Right renal cortex interstitium (tissue), 3 donors: ENCODE measurements around the gene SNX33. TPM values are rescaled to one million over a fixed set of nuclear protein-coding genes. Genes with fewer than 3 reads are reported as not detected.
"Not testable (repeated sequence)": the region's sequence is repeated elsewhere in the genome, so short reads cannot be mapped to it uniquely, and the experiment has no call there.

Experiments
- DNase-seq, 3 donors: peaks; one replicate each; pipeline ENCODE4 v3.0.0-alpha.2; 2013; ENCODE audit warnings: low read depth in 3 of 3, low spot score in 2 of 3
- polyA plus RNA-seq, 3 donors: library from polyadenylated mRNA; unstranded; fragments of 120-200 nt; gene quantifications; one replicate each; pipeline ENCODE4 v1.2.1, GENCODE V29; 2013; ENCODE audit not compliant: insufficient read length in 3 of 3

The SNX33 gene
- polyA plus RNA-seq, 3 donors: 18.9 to 20.3 (median 19.9) TPM

GRCh38 chr15:75680007-75680789 lies 32.5 kb downstream of the SNX33 start:
- no peak for DNase-seq

- DNase-seq: no peak
These were observed 34.7 kb downstream of the SNX33 start for GRCh38 chr15:75682181-75683135.

DNA sequence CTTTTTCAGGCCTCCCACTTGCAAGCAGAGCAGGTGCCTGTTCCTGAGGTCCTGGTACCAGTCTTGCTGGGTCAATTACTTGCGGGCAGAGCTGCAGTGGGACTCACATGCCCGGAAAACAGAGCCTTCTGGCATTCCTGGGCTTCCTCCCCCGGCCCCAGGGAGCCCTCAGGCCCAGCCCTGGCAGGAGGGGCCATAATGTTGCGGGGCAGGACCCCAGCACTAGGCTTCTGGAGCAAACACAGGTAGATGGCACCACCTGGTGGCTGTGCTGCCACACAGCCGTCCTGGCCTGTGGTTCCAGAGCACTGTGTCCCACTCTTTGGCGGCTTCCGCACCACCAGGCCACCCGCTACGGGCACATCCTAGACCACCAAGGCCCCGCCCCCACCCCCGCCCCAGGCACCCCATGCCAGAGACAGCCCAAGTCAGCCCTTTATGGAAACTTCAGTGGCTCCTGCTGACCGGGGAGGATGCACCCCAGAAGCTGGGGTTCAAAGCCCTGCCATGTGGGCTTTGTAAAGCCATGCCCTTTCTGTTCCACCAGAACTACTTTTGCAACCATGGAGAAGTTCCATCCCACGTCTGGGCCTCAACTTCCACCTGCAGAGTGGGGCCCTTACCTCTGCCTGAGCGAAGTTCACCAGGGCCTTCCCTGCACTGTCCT lies 36.1 kb downstream of the SNX33 start:
- not testable (repeated sequence) for DNase-seq

DNA sequence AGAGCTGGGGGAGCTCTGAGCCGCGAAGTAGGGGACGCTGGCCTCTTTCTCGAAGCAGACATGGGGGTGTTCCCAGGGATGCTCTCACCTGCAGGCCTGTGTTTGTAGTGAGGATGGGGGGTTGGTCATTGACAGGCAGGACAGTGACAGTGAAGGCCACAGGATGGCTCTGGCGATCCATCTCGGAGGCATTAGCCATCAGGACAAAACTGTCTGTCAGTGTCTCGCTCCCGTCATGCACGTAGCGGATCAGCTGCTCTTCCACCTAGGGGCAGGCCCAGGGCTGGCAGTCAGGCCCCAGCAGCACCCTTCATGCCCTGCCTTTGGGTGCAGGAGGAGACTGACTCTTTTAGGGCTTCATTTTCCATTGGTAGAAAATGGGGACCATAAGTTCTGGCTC lies 36.9 kb downstream of the SNX33 start:
- no peak for DNase-seq

GRCh38 chr15:75685195-75685594 lies 37.5 kb downstream of the SNX33 start:
- DNase-seq: no peak

- DNase-seq: not testable (repeated sequence)
These were observed 38.5 kb downstream of the SNX33 start for GRCh38 chr15:75686212-75686642.

GRCh38 chr15:75687486-75688277 lies 40.0 kb downstream of the SNX33 start:
- DNase-seq: no peak

DNA sequence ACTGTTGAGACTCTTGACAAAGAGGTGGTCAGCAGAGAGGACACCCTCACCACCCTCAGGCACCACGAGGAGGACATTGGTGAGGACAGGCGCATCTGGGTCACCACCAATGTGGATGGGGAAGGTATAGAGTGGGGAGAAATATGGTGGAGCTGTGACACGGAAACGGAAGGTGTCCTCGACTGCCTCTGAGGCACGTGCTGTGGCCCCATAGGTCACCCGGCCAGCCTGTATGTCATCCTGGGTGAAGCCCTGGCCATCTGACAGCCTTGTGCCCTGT lies 40.5 kb downstream of the SNX33 start:
- no peak for DNase-seq

- DNase-seq: no peak
These were observed 41.1 kb downstream of the SNX33 start for GRCh38 chr15:75688831-75689230.

DNA sequence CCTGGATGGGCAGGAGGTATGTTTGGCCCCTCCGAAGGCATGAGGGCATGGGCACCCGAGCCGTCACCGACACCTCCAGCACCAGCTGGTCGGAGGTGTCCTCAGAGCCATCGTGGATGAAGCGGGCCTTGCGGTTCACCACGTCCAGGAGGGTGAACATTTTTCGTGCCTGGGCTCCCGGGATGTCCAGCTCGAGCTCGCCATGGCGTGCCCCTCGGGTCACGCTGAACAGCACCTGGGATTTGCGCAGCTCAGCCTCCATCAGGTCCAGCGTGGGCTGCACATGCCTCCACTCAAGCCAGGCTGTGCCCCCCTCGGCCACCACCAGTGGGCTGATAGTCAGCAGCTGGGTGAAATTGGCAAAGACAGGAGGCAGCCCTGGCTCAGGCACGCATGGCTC lies 41.7 kb downstream of the SNX33 start:
- DNase-seq: not testable (repeated sequence)

DNA sequence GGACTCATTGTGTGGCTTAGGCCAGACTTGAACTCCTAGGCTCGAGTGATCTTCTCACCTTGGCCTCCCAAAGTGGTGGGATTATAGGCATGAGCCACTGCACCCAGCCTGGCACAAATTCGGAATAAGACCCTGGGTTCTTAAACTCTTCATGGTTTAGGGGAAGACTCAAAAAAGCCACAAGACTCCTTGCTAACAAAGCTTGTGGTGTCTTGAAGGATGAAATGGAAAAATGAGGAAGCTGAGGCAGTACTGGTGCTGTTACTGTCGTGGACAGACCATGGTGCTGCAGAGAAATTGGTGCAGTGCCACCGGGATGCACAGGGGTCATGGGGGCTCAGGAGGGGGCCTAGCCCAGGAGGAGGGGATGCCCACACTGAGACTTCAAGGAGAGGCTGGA lies 44.6 kb downstream of the SNX33 start:
- not testable (repeated sequence) for DNase-seq

GRCh38 chr15:75693028-75693427 lies 45.3 kb downstream of the SNX33 start:
- DNase-seq: not testable (repeated sequence)

DNA sequence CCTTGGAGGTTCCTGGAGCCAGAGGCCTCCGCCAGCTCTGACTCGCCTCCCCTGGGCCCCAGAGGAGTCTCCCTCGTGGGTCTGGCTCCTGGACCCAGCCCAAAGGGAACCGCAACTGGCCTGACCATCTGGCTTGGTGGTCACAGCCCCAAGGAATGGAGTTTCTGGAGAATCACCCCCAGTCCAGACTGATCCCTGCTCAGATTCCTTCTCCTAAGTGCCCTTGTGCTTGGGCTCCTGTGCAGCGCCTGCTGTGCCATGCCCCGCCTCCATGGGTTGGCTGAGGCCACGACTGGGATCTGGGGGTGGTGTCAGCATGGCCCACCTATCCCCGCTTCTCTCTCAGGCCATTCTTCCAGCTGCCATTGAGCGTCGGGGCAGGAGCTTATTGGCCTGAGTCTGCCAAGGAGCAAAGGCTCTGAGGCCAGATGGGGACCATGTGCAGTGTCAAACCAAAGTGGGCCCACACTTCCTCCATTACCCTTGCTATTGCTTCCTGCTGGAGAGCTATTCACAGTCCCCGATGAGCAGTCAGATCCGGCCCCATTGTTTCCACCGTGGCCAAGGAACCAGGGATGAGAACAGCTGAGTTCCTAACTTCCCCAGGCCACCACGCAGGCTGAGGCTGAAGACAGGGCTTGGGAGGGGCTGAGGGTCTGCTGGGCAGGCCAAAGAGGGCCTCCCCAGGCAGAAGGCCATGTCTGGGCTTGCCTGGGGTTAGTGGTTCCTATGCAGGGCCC lies 46.0 kb downstream of the SNX33 start:
- DNase-seq: no peak

GRCh38 chr15:75694241-75695182 lies 46.8 kb downstream of the SNX33 start:
- DNase-seq: no peak

DNA sequence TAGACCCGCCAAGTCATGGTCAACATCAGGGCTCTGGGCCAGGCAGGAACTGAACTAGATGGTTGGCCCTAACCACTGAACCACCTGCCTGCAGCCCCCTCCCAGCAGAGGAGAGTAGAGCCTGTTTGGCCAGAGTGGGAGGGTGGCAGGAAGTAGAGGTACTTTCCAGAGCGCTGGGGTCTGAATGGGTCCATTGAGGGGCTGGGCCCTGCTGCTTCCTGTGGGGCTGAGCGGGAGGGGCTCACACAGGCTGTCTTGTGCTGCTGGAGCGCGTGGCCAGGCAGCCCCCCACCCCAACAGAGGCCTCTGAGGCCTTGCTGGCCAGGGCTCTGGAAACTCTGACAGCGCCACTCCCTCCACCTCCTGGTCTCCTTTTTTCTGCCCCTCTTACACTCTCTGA lies 47.5 kb downstream of the SNX33 start:
- no peak for DNase-seq

DNA sequence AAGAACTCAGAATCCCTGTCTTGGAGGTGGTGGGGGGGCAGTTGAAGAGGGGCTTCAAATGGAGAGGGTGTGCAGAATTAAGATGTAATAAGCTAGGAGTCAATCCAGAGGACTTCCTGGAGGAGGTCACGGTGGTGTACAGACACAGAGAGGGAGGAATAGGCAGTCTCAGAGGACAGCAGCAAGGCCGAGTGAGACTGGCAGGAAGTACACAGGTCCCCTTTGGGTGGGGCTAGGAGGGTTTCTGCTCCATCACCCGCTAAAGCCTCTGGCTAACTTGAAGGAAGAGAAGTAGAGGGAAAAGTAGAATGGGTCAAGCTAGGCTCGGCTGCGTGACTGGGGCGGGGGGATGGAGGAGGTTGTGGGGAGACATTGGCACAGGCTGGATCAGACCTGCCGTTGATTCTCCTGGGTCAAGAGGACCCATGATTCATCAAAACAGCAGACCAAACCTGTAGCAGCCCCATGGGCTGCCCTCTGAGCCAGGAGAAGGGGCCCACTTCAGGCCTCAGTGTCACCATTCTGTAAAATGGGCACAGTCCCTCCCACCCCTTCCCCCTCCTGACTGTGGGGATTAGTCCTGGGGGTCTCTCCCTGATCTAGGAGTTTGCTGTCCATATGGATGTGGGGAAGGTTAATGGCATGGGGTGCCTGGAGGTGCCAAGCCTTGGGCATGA lies 48.1 kb downstream of the SNX33 start:
- no peak for DNase-seq

- no peak for DNase-seq
These were observed 48.6 kb downstream of the SNX33 start for GRCh38 chr15:75696311-75696720.

DNA sequence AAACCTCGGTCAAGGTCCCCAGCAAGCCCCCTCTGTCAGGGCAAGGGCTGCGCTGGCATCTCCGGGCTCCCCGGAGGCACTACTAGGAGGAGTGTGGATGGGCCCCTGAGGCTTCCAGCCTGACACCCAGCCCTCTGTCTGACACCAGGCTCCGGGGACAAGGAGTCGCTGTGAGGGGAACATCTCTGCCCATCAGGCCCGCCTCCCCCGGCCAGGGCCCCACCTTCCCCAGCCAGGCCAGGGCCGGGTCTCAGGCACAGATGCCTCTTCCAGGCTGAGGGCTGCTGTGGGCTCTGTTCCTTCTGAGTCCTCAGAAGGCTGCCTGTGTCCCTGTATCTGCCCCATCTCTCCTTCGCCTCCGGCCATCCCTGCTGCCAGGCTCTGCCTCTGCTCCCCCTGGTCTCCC lies 49.1 kb downstream of the SNX33 start:
- no peak for DNase-seq
